ENCODE measurements around the gene EXOG.

GRCh38 chr3:38561746-38562466 is 65.8 kb downstream of the EXOG start:
- TF ChIP-seq CTCF (IDR thresholded peaks at IDR 0.05), result no peak
- no peak for TF ChIP-seq POLR2A (IDR thresholded peaks at IDR 0.05)
